ENCODE results near the gene KCNJ8.
"Not testable (repeated sequence)": the region's sequence is repeated elsewhere in the genome, so short reads cannot be mapped to it uniquely, and the experiment has no call there.

The KCNJ8 gene

GRCh38 chr12:21774358-21775132, at the start of gene KCNJ8:
TSS of gene KCNJ8 (minus strand) at chr12:21774706. CDS start at chr12:21773616, 1,090 bp downstream.
- no peak for DNase-seq

GRCh38 chr12:21823581-21823980, 49.1 kb upstream of the KCNJ8 start:
- no peak for DNase-seq

GRCh38 chr12:21819678-21820077, 45.2 kb upstream of the KCNJ8 start:
- DNase-seq: no peak

- DNase-seq: no peak
Observed at GRCh38 chr12:21819236-21819635, 44.7 kb upstream of the KCNJ8 start.

- DNase-seq: no peak
Observed at GRCh38 chr12:21818627-21819026, 44.1 kb upstream of the KCNJ8 start.

- DNase-seq: no peak
Observed at GRCh38 chr12:21815306-21816062, 41.0 kb upstream of the KCNJ8 start.

- DNase-seq: no peak
Observed at GRCh38 chr12:21814814-21815213, 40.3 kb upstream of the KCNJ8 start.

- no peak for DNase-seq
Observed at GRCh38 chr12:21814327-21814726, 39.8 kb upstream of the KCNJ8 start.

GRCh38 chr12:21813751-21814150, 39.2 kb upstream of the KCNJ8 start:
- no peak for DNase-seq

- DNase-seq: no peak
Observed at GRCh38 chr12:21813125-21813524, 38.6 kb upstream of the KCNJ8 start.

- DNase-seq: not testable (repeated sequence)
Observed at GRCh38 chr12:21812340-21812739, 37.8 kb upstream of the KCNJ8 start.

- no peak for DNase-seq
Observed at GRCh38 chr12:21809100-21809499, 34.6 kb upstream of the KCNJ8 start.

GRCh38 chr12:21806255-21806654, 31.7 kb upstream of the KCNJ8 start:
- DNase-seq: no peak

GRCh38 chr12:21801522-21802288, 27.2 kb upstream of the KCNJ8 start:
- no peak for DNase-seq

GRCh38 chr12:21800011-21800410, 25.5 kb upstream of the KCNJ8 start:
- DNase-seq: no peak

- DNase-seq: no peak
Observed at GRCh38 chr12:21797539-21797938, 23.0 kb upstream of the KCNJ8 start.

GRCh38 chr12:21795648-21796328, 21.3 kb upstream of the KCNJ8 start:
- no peak for DNase-seq

- DNase-seq: not testable (repeated sequence)
Observed at GRCh38 chr12:21794807-21795595, 20.5 kb upstream of the KCNJ8 start.

GRCh38 chr12:21789687-21790086, 15.2 kb upstream of the KCNJ8 start:
- DNase-seq: not testable (repeated sequence)

GRCh38 chr12:21788089-21788983, 13.8 kb upstream of the KCNJ8 start:
- no peak for DNase-seq

- DNase-seq: no peak
Observed at GRCh38 chr12:21786041-21786531, 11.6 kb upstream of the KCNJ8 start.
